Spinal cord (tissue), 10 donors: ENCODE data around the gene EFCAB6. TPM values are rescaled to one million over a fixed set of nuclear protein-coding genes. Genes with fewer than 3 reads are reported as not detected.
A peak's percentile ranks its signal among the peaks of the same experiment; 100 is the strongest.

Experiments
- DNase-seq, 6 donors: peaks; one replicate each; pipeline versions ENCODE4 v3.0.0 to v3.0.0-alpha.2; 2013 to 2015; ENCODE audit warnings: low spot score in 6 of 6, low read depth in 4 of 6
- H3K27ac ChIP-seq: one replicate; pipeline ENCODE4 v1.5.1; 2013; ENCODE audit warnings: low read depth, low read length, control low read depth
- H3K27me3 ChIP-seq: one replicate; pipeline ENCODE4 v1.6.1; 2013; ENCODE audit warnings: low read length; ENCODE audit not compliant: control insufficient read depth, insufficient read depth
- H3K36me3 ChIP-seq: one replicate; pipeline ENCODE4 v1.6.1; 2013; ENCODE audit warnings: low read length; ENCODE audit not compliant: control insufficient read depth, insufficient read depth
- H3K4me1 ChIP-seq: one replicate; pipeline ENCODE4 v1.6.1; 2013; ENCODE audit warnings: low read length; ENCODE audit not compliant: control insufficient read depth, insufficient read depth
- H3K4me3 ChIP-seq: one replicate; pipeline ENCODE4 v1.5.1; 2013; ENCODE audit warnings: low read depth, low read length, control low read depth
- H3K9me3 ChIP-seq: one replicate; pipeline ENCODE4 v1.6.1; 2013; ENCODE audit warnings: low read length; ENCODE audit not compliant: control insufficient read depth, insufficient read depth
- WGBS: methylation state at CpG from one replicate; pipeline ENCODE4 v1.1.5; 2013; ENCODE audit warnings: missing lambda C conversion rate; ENCODE audit not compliant: insufficient coverage; 5-methylcytosine and 5-hydroxymethylcytosine counted together
- polyA plus RNA-seq, 2 donors: library from polyadenylated mRNA; unstranded; fragments of 120-200 nt; gene quantifications; one replicate each; pipeline ENCODE4 v1.2.1, GENCODE V29; 2013; ENCODE audit not compliant: insufficient read length in 2 of 2
- total RNA-seq, 2 donors: library from RNA; depleted of rRNA in 1 of 2; stranded (reverse); fragments of 120-200 nt in 1 of 2; fragments of >200 nt in 1 of 2; gene quantifications; one replicate each; pipeline versions ENCODE4 v1.2.3 to v1.2.4, GENCODE V29; 2013 to 2014
- donor health status: healthy.

EFCAB6 gene
- total and polyA plus RNA-seq, 4 donors, result 2.8 to 9.1 (median 4.5) TPM

DNA sequence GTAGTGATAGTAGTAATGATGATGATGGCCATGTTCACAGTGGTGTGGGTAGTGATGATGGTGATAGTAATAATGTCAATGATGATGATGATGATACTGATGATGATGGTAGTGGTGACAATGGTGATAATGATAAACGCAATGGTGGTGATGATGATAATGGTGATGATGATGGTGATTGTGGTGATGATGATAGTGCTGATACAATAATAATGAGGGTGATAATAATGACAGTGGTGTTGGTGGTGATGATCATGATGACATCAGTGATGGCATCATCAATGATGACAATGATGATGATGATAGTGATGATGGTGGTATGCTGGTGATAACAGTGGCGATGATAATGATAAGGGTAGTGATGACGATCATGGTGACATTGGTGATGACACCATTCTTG is 308.0 kb downstream of the EFCAB6 start:
- Histone ChIP-seq H3K27me3 (no peaks in the 10 kb centered on the region), H3K27ac (no peak overlapping the region), H3K36me3 (peaks cover 10% of the 10 kb centered on the region), H3K4me1 (peaks cover 8% of the 10 kb centered on the region), H3K9me3 (no peaks in the 10 kb centered on the region), H3K4me3 (no peak overlapping the region)
- WGBS, result 100% methylated on average over 3 of the region's 3 CpGs
- no peak for DNase-seq

DNA sequence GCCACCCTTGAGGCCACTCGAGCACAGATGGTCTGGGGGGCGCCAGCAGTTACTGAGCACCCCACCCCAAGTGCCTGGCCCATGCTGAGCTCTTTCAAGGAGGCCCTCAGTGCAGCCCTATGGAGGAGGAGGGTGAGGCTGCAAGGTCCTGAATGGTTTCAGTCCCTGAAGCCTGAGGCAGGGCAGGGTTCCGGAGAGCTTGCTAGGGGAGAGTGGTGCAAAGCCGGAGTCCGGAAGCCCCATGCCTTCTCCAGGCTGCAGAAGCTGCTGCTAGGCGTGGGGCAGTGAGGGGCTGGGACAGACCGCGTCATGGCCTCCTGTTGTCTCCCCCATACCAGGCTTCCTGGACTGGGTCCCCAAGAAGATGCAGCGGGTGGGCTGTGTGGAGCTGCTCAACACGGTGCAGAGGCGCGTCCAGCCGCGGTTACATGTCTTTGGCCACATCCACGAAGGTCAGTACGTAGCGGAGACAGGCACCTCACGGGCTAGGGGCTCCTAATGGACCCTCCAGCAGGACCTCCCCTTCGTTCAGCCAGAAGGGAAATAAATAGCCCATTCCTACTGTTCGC is 309.7 kb downstream of the EFCAB6 start:
- Histone ChIP-seq H3K27ac (no peak overlapping the region), H3K36me3 (peaks cover 16% of the 10 kb centered on the region), H3K4me3 (no peak overlapping the region), H3K9me3 (no peaks in the 10 kb centered on the region), H3K27me3 (no peaks in the 10 kb centered on the region), H3K4me1 (peaks cover 8% of the 10 kb centered on the region)
- DNase-seq, result no peak
- WGBS, result 92% methylated on average over 19 of the region's 20 CpGs

DNA sequence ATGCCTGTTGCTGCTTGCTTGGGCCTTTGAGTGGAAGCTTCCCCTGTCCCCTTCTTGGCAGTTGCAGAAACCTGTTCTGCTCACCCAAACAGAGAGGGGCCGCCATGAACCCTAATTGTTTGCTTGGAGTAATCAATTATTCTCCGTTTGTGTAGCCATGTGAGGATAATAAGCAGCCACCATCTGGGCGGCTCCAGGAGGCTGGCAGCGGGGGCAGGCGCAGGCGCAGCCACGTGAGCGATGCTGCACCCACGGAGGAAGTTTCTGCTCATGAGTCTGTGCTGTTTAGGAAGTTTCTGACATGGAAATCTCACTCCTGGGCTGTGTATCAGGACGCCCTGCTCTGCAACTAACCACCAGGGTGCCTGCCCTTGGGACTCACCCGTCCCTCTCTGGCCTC is 310.2 kb downstream of the EFCAB6 start:
- Histone ChIP-seq H3K36me3 (peaks cover 16% of the 10 kb centered on the region), H3K27ac (no peak overlapping the region), H3K9me3 (no peaks in the 10 kb centered on the region), H3K4me1 (peaks cover 8% of the 10 kb centered on the region), H3K27me3 (no peaks in the 10 kb centered on the region), H3K4me3 (no peak overlapping the region)
- DNase-seq, result peak in 3 of 6 donors; percentile 6 to 71 (median 66)
- 52% methylated on average over 11 of the region's 11 CpGs for WGBS

DNA sequence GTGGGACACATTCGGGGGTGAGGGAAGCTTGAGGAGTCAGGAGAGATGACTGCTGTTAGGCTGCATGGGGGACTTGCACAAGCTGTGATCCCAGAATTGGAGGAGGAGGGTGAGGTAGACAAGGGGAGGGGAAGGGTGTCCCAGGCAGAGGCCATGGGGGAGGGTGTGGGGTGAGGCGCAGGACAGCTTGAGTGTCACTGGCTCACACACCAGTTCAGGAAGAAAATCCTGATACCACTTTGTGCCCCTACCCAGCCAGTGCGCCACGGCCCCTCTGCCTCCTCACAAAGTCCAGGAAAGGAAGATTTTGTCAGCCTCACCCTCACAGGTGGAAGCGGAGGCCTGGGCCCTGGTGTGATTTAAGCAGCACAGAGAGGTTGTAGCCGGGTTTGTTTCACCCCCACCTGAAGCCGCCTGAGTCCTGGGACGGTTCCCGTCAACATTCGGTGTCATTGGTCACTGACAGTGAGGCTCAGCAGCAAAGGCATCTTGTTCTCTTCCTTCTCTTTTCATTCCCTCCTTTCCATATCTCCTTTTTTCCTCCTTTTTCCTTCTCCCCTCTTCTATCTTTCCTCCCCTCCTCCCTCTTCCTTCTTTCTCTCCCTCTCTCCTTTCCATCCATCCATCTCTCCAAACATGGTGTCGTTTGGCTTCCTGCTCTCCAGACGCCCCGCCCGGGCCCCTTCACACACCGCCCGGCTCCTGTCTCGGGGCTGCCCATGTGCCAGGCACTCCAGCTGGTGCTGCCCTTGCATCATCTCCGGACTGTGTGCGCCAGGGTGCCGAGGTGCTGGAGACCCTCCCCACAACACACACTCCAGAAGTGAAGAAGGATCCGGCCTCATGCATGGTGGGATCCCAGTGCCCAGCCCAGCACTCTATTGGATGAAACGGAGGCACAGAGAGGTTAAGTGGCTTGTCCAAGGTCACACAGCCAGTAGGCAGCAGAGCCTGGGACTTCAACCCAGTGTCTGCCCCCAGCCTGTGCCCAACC is 311.0 kb downstream of the EFCAB6 start:
- Histone ChIP-seq H3K27me3 (no peaks in the 10 kb centered on the region), H3K4me1 (peaks cover 8% of the 10 kb centered on the region), H3K9me3 (no peaks in the 10 kb centered on the region), H3K36me3 (peaks cover 16% of the 10 kb centered on the region), H3K27ac (no peak overlapping the region), H3K4me3 (no peak overlapping the region)
- 86% methylated on average over 20 of the region's 22 CpGs for WGBS
- DNase-seq, result no peak

DNA sequence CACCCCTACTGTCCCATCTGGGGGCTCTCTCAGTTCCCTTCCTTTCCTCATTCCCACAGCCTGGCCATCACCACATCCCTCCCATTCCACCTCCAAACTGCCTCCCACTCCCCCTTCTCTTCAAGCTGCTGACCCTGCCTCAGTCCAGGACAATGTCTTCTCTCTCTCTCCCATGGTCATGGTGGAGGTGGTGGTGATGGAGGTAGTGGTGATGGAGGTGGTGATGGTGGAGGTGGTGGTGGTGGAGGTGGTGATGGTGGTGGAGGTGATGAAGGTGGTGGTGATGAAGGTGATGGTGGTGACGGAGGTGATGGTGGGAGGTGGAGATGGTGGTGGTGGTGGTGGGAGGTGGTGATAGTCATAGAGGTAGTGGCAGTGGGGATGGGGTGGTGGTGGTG is 313.2 kb downstream of the EFCAB6 start:
- DNase-seq, result no peak
- Histone ChIP-seq H3K36me3 (peaks cover 13% of the 10 kb centered on the region), H3K27ac (no peak overlapping the region), H3K4me3 (no peak overlapping the region), H3K9me3 (no peaks in the 10 kb centered on the region), H3K4me1 (peaks cover 8% of the 10 kb centered on the region), H3K27me3 (no peaks in the 10 kb centered on the region)
- WGBS, result 100% methylated on average over 1 of the region's 1 CpG

DNA sequence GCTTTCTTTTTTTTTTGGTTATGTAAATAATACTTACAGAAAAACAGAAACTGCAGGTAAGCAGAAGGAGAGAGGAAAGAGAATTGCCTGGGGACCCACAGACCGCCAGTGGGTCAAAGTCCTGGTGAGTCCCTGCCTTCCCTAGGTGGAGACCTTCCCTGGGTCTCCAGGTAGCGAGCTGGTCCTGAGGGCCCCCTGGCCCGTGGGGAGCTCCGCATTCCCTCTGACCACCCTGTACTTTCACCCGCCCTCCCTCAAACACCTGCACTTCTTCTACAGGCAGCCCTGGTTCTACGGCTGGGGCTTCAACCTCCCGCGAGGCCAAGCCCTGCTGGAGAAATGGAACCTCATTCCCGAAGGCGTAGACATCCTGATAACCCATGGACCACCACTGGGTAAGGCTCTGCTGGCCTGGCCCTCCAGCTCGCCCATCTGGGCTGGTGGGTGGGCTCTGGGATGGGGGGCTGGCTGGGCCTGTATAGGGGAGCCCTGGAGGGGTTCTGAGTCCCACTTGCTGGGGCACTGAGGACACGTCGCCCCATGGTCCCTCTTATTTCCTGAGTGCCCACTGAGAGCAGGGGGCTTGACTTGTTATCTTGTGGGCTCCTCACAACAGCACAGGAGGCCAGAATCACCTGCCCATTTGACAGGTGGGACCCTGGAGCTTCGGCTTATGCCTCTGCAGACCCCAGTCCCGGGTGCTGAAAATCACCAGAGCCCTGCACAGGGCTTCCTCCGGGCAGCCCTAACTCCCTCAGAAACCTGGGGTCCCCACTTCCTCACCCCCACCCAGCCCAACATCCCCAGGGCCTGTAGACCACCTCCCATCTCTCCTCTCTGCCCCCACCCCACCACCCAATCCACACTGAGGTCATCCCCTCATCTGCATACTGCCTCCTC is 313.9 kb downstream of the EFCAB6 start:
- DNase-seq, result no peak
- H3K9me3 ChIP-seq, result no peaks in the 10 kb centered on the region
- H3K4me3 ChIP-seq, result no peak overlapping the region
- peaks cover 8% of the 10 kb centered on the region for H3K4me1 ChIP-seq
- peaks cover 13% of the 10 kb centered on the region for H3K36me3 ChIP-seq
- H3K27ac ChIP-seq, result no peak overlapping the region
- no peaks in the 10 kb centered on the region for H3K27me3 ChIP-seq
- 90% methylated on average over 16 of the region's 16 CpGs for WGBS

DNA sequence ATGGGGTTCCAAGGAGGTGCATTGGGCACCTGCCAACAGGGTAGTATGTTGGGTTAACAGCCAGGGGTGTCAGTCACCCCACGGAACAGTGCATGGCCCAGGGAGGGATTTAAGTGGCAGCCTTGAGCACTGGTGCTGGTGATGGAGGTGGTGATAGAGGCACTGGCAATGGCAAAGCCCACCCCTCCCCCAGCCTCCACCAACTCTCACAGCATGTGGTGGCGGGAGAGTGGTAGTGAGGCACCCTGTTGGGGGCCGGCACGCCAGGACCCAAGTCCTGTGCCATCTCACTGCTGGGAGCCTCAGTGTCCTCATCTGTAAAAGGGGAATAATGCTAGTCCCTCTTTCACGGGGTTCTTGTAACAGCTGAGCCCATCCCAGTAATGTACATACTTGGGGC is 318.8 kb downstream of the EFCAB6 start:
- H3K4me3 ChIP-seq, result no peak overlapping the region
- peaks cover 15% of the 10 kb centered on the region for H3K4me1 ChIP-seq
- no peaks in the 10 kb centered on the region for H3K27me3 ChIP-seq
- WGBS, result no CpG with 5 or more reads among the region's 5 CpGs
- H3K27ac ChIP-seq, result no peak overlapping the region
- no peaks in the 10 kb centered on the region for H3K9me3 ChIP-seq
- no peak for DNase-seq
- peaks cover 4% of the 10 kb centered on the region for H3K36me3 ChIP-seq

DNA sequence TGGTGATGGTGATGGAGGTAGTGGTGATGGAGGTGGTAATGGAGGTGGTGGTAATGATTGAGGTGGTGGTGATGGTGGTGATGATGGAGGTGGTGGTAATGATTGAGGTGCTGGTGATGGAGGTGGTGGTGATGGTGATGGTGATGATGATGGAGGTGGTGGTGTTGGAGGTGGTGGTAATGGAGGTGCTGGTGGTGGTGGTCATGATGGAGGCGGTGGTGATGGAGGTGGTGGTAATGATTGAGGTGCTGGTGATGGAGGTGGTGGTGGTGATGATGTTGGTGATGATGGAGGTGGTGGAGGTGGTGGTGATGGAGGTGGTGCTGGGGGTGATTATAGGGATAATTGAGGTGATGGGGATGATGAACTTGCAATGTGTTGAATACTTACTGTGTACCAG is 320.4 kb downstream of the EFCAB6 start:
- no peak for DNase-seq
- H3K36me3 ChIP-seq, result no peaks in the 10 kb centered on the region
- peaks cover 30% of the 10 kb centered on the region for H3K4me1 ChIP-seq
- H3K9me3 ChIP-seq, result no peaks in the 10 kb centered on the region
- H3K27ac ChIP-seq, result no peak overlapping the region
- WGBS, result 100% methylated on average over 1 of the region's 1 CpG
- no peak overlapping the region for H3K4me3 ChIP-seq
- H3K27me3 ChIP-seq, result no peaks in the 10 kb centered on the region

DNA sequence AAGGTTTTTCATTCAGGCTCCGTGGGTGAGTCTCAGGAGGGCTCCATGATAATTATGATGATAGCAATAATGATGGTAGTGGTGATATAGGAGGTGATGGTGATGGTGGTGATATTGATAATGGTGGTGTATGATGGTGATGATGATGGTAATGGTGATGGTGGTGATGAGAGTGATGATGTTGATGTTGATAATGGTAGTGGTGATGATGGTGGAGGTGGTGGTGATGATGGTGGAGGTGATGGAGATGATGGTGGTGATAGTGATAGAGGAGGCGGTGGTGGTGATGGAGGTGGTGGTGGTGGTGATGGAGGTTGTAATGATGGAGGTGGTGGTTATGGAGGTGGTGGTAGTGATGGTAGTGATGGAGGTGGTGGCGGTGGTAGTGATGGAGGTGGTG is 320.9 kb downstream of the EFCAB6 start:
- WGBS, result 62% methylated on average over 3 of the region's 3 CpGs
- DNase-seq, result no peak
- H3K4me3 ChIP-seq, result no peak overlapping the region
- H3K4me1 ChIP-seq, result peaks cover 36% of the 10 kb centered on the region
- H3K9me3 ChIP-seq, result no peaks in the 10 kb centered on the region
- no peaks in the 10 kb centered on the region for H3K27me3 ChIP-seq
- H3K36me3 ChIP-seq, result no peaks in the 10 kb centered on the region
- H3K27ac ChIP-seq, result no peak overlapping the region
